NOMO-1 (cell line): Measurements from ENCODE around the gene TXLNA.
A peak's percentile ranks its signal among the peaks of the same experiment; 100 is the strongest.

Source experiments
- DNase-seq, 2 experiments: peaks; one replicate each; lab custom pipeline; 2025; ENCODE audit not compliant: unreplicated experiment in 2 of 2; lab: John Stamatoyannopoulos, UW

The TXLNA gene

DNA sequence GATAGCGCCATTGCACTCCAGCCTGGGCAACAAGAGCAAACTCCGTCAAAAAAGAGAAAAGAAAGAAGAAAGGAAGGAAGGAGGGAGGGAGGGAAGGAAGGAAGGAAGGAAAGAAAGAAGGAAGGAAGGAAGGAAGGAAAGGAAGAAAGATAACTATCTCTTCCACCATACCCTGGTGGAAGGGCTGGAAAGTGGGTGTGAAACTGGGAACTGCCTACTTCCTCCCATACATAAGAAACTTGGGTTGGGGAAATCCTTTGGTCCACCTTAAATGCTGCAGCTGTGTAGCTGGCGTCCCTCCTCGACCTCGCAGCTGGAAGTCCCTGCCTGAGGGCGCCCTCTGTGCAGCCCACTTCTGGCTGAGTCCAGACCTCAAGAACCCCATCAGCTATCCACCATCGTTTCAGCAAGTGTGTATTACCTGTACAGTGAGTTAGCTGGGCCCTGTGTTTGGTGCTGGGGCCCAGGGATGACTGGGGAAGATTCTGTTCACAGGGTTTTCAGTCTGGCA lies 62.9 kb downstream of the TXLNA start:
- DNase-seq: peak; percentile 19 to 49

- DNase-seq: no peak
Measured at GRCh38 chr1:32246888-32247273, 67.4 kb downstream of the TXLNA start, which contains the start of gene FAM167B. Gene FAM167B, plus strand, starts transcription at chr1:32247222. Its CDS starts 200 bp downstream, at chr1:32247422.

DNA sequence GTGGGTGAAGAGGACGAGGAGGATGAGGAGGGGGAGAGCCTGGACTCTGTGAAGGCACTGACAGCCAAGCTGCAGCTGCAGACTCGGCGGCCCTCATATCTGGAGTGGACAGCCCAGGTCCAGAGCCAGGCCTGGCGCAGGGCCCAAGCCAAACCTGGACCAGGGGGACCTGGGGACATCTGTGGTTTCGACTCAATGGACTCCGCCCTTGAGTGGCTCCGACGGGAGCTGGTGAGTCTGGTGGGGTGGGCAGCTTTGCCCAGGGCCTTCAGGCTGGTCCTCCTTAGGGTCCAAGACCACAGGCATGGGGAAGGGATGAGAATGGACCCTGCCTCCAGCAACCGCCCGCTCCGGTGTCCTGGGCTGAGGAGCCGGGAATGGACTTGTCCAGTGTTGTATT lies 68.0 kb downstream of the TXLNA start:
- DNase-seq: no peak
